Keratinocyte (primary cell): ENCODE results near the gene HTR2C. TPM values are rescaled to one million over a fixed set of nuclear protein-coding genes. Genes with fewer than 3 reads are reported as not detected.

Experiments used
- DNase-seq: peaks from one replicate; pipeline ENCODE4 v3.0.0-alpha.2; 2011; ENCODE audit warnings: low read depth, missing footprints, low spot score
- FAIRE-seq: peaks from 2 replicates; lab custom pipeline; 2011; peaks lifted over from hg19 to GRCh38; lab: Jason Lieb, UNC
- H2AFZ ChIP-seq: 2 replicates; pipeline ENCODE4 v1.6.0; 2012; ENCODE audit warnings: low read length, control low read depth, inconsistent platforms; ENCODE audit not compliant: control insufficient read depth
- H3K27ac ChIP-seq: 2 replicates; pipeline ENCODE4 v1.5.1; 2011; ENCODE audit warnings: low read length; ENCODE audit not compliant: control insufficient read depth, insufficient read depth
- H3K27me3 ChIP-seq: 3 replicates; pipeline ENCODE4 v1.6.0; 2011; ENCODE audit warnings: low read length; ENCODE audit not compliant: control insufficient read depth, insufficient read depth; ENCODE audit errors: extremely low read depth
- H3K36me3 ChIP-seq, 2 experiments: 2 replicates in 1 of 2; 3 replicates in 1 of 2; pipeline ENCODE4 v1.5.1; 2011; ENCODE audit warnings: low read length in 2 of 2, mild to moderate bottlenecking in 1 of 2; ENCODE audit not compliant: control insufficient read depth in 2 of 2, insufficient read depth in 2 of 2; ENCODE audit errors: extremely low read depth in 1 of 2
- H3K4me1 ChIP-seq: 3 replicates; pipeline ENCODE4 v1.5.1; 2011; ENCODE audit warnings: low read length; ENCODE audit not compliant: control insufficient read depth, insufficient read depth; ENCODE audit errors: extremely low read depth
- H3K4me2 ChIP-seq: 3 replicates; pipeline ENCODE4 v1.6.0; 2011; ENCODE audit warnings: low read depth, low read length; ENCODE audit not compliant: control insufficient read depth, insufficient read depth; ENCODE audit errors: extremely low read depth
- H3K4me3 ChIP-seq, 3 experiments: fragments of 200-600 bp in 1 of 3; sonication (generic) in 1 of 3; 2 replicates in 2 of 3; 3 replicates in 1 of 3; pipeline ENCODE4 v1.5.1; 2011 to 2016; ENCODE audit warnings: low read length in 3 of 3, mild to moderate bottlenecking in 3 of 3, control low read depth in 2 of 3, inconsistent platforms in 1 of 3, low read depth in 1 of 3, mixed read lengths in 1 of 3, mixed run types in 1 of 3, moderate library complexity in 1 of 3; ENCODE audit not compliant: control insufficient read depth in 2 of 3, insufficient read depth in 2 of 3; ENCODE audit errors: extremely low read depth in 1 of 3
- H3K79me2 ChIP-seq: 2 replicates; pipeline ENCODE4 v1.6.0; 2012; ENCODE audit warnings: low read length; ENCODE audit not compliant: control insufficient read depth, insufficient read depth
- H3K9ac ChIP-seq: 3 replicates; pipeline ENCODE4 v1.6.0; 2011; ENCODE audit warnings: low read length; ENCODE audit not compliant: control insufficient read depth, insufficient read depth; ENCODE audit errors: extremely low read depth
- H3K9me1 ChIP-seq: 3 replicates; pipeline ENCODE4 v1.6.0; 2011; ENCODE audit warnings: low read length; ENCODE audit not compliant: control insufficient read depth, insufficient read depth; ENCODE audit errors: extremely low read depth
- H3K9me3 ChIP-seq: 2 replicates; pipeline ENCODE4 v1.5.1; 2012; ENCODE audit warnings: low read depth, low read length; ENCODE audit not compliant: control insufficient read depth
- H4K20me1 ChIP-seq: 3 replicates; pipeline ENCODE4 v1.6.0; 2011; ENCODE audit warnings: low read length; ENCODE audit not compliant: control insufficient read depth, insufficient read depth; ENCODE audit errors: extremely low read depth
- CTCF ChIP-seq, 3 experiments: IDR thresholded peaks in 1 of 3; conservative IDR thresholded peaks in 1 of 3; optimal IDR thresholded peaks in 1 of 3; 2 replicates in 2 of 3; 3 replicates in 1 of 3; pipeline versions ENCODE3 to v1.5.1; 2011; ENCODE audit warnings: low read length in 3 of 3, mild to moderate bottlenecking in 3 of 3, moderate library complexity in 2 of 3, control low read depth in 1 of 3, inconsistent platforms in 1 of 3; ENCODE audit not compliant: insufficient read depth in 2 of 3; ENCODE audit errors: extremely low read depth in 1 of 3
- EZH2 ChIP-seq: IDR thresholded peaks from one replicate; pipeline ENCODE4 v1.6.1; 2012; ENCODE audit warnings: inconsistent platforms, mild to moderate bottlenecking, low read length, moderate library complexity
- dilution Hi-C: fragments of 300-500 bp; cut with MboI; formaldehyde crosslinking; loops from one replicate; pipeline ENCODE4 v1.7.0; 2020; ENCODE audit warnings: low sequenced_read_pairs; ENCODE audit not compliant: extremely low pct_ligation_motif_present
- polyA plus RNA-seq, 5 experiments: library from polyadenylated mRNA; depleted of rRNA in 3 of 5; stranded (reverse) in 3 of 5; stranded (forward) in 1 of 5; unstranded in 1 of 5; fragments of >200 nt; gene quantifications; 1 replicate in 1 of 5; 2 replicates in 3 of 5; 3 replicates in 1 of 5; pipeline versions ENCODE4 v1.2.1 to v1.2.3, GENCODE V29; 2011 to 2012; ENCODE audit warnings: missing spikeins in 2 of 5, low read depth in 1 of 5, low replicate concordance in 1 of 5

HTR2C gene
- polyA plus RNA-seq, 1 donor (not counting 4 experiments of a cell fraction or from before 2014, with no cell fraction given): not detected

GRCh38 chrX:114797494-114797893, 213.6 kb downstream of the HTR2C start:
- H3K9ac ChIP-seq: no peak overlapping the region
- DNase-seq: no peak
- no peaks in the 10 kb centered on the region for H3K36me3 ChIP-seq
- H3K27ac ChIP-seq: no peak overlapping the region
- H3K79me2 ChIP-seq: no peaks in the 10 kb centered on the region
- no peaks in the 10 kb centered on the region for H4K20me1 ChIP-seq
- H3K4me3 ChIP-seq: no peak overlapping the region
- H3K4me2 ChIP-seq: no peak overlapping the region
- no peaks in the 10 kb centered on the region for H3K27me3 ChIP-seq
- TF ChIP-seq CTCF (optimal IDR thresholded peaks at IDR 0.05 in 1 of 3, IDR thresholded peaks at IDR 0.05 in 1 of 3, conservative IDR thresholded peaks at IDR 0.05 in 1 of 3; ENCODE audit: extremely low read depth in 1 of 3, insufficient read depth in 2 of 3, low read length in 3 of 3): no peak
- TF ChIP-seq EZH2: no peak
- no peaks in the 10 kb centered on the region for H3K9me3 ChIP-seq
- H3K9me1 ChIP-seq: no peaks in the 10 kb centered on the region
- H2AFZ ChIP-seq: no peak overlapping the region
- H3K4me1 ChIP-seq: no peaks in the 10 kb centered on the region
- FAIRE-seq: no peak
- dilution Hi-C loops: no loop called here

- Histone ChIP-seq H3K27me3 (no peaks in the 10 kb centered on the region), H3K9ac (no peak overlapping the region), H3K4me3 (no peak overlapping the region), H3K9me3 (no peaks in the 10 kb centered on the region), H3K4me2 (no peak overlapping the region), H3K36me3 (no peaks in the 10 kb centered on the region), H2AFZ (no peak overlapping the region), H3K27ac (no peak overlapping the region), H4K20me1 (no peaks in the 10 kb centered on the region), H3K79me2 (no peaks in the 10 kb centered on the region), H3K4me1 (no peaks in the 10 kb centered on the region), H3K9me1 (no peaks in the 10 kb centered on the region)
- dilution Hi-C loops: no loop called here
- FAIRE-seq (no peak), DNase-seq (no peak)
- TF ChIP-seq CTCF (optimal IDR thresholded peaks at IDR 0.05 in 1 of 3, IDR thresholded peaks at IDR 0.05 in 1 of 3, conservative IDR thresholded peaks at IDR 0.05 in 1 of 3; ENCODE audit: extremely low read depth in 1 of 3, insufficient read depth in 2 of 3, low read length in 3 of 3) (no peak), EZH2 (no peak)
Observed at GRCh38 chrX:114798907-114799306, 215.0 kb downstream of the HTR2C start.
